ENCODE results near the gene PRKCE.
"Not testable (repeated sequence)": the region's sequence is repeated elsewhere in the genome, so short reads cannot be mapped to it uniquely, and the experiment has no call there.

PRKCE gene

GRCh38 chr2:45871541-45871940, 220.1 kb downstream of the PRKCE start:
- DNase-seq, result no peak

GRCh38 chr2:45872211-45872610, 220.7 kb downstream of the PRKCE start:
- DNase-seq, result no peak

- DNase-seq, result no peak
These were observed 222.9 kb downstream of the PRKCE start for GRCh38 chr2:45874344-45874743.

- DNase-seq, result no peak
These were observed 225.1 kb downstream of the PRKCE start for GRCh38 chr2:45876611-45877010.

- DNase-seq, result no peak
These were observed 227.9 kb downstream of the PRKCE start for GRCh38 chr2:45879406-45879805.

GRCh38 chr2:45879936-45880335, 228.5 kb downstream of the PRKCE start:
- DNase-seq, result no peak

- no peak for DNase-seq
These were observed 230.6 kb downstream of the PRKCE start for GRCh38 chr2:45881970-45882581.

- no peak for DNase-seq
These were observed 231.5 kb downstream of the PRKCE start for GRCh38 chr2:45882707-45883602.

- no peak for DNase-seq
These were observed 232.1 kb downstream of the PRKCE start for GRCh38 chr2:45883603-45884000.

GRCh38 chr2:45884126-45884525, 232.7 kb downstream of the PRKCE start:
- no peak for DNase-seq

GRCh38 chr2:45885171-45885621, 233.7 kb downstream of the PRKCE start:
- DNase-seq, result no peak

GRCh38 chr2:45886171-45886663, 234.7 kb downstream of the PRKCE start:
- no peak for DNase-seq

- no peak for DNase-seq
These were observed 236.7 kb downstream of the PRKCE start for GRCh38 chr2:45888167-45888566.

- no peak for DNase-seq
These were observed 237.2 kb downstream of the PRKCE start for GRCh38 chr2:45888641-45889040.

- DNase-seq, result no peak
These were observed 237.6 kb downstream of the PRKCE start for GRCh38 chr2:45889053-45889452.

GRCh38 chr2:45889620-45890370, 238.3 kb downstream of the PRKCE start:
- no peak for DNase-seq

GRCh38 chr2:45890371-45890646, 238.8 kb downstream of the PRKCE start:
- DNase-seq, result not testable (repeated sequence)

- no peak for DNase-seq
These were observed 239.3 kb downstream of the PRKCE start for GRCh38 chr2:45890819-45891218.

- no peak for DNase-seq
These were observed 240.4 kb downstream of the PRKCE start for GRCh38 chr2:45891719-45892424.

GRCh38 chr2:45892425-45892745, 240.9 kb downstream of the PRKCE start:
- no peak for DNase-seq

- no peak for DNase-seq
These were observed 241.3 kb downstream of the PRKCE start for GRCh38 chr2:45892757-45893156.

- no peak for DNase-seq
These were observed 242.7 kb downstream of the PRKCE start for GRCh38 chr2:45894211-45894610.

- no peak for DNase-seq
These were observed 243.9 kb downstream of the PRKCE start for GRCh38 chr2:45895241-45895861.
